ENCODE measurements around the gene PAN3. TPM values are rescaled to one million over a fixed set of nuclear protein-coding genes. Genes with fewer than 3 reads are reported as not detected.

PAN3 gene, protein sequence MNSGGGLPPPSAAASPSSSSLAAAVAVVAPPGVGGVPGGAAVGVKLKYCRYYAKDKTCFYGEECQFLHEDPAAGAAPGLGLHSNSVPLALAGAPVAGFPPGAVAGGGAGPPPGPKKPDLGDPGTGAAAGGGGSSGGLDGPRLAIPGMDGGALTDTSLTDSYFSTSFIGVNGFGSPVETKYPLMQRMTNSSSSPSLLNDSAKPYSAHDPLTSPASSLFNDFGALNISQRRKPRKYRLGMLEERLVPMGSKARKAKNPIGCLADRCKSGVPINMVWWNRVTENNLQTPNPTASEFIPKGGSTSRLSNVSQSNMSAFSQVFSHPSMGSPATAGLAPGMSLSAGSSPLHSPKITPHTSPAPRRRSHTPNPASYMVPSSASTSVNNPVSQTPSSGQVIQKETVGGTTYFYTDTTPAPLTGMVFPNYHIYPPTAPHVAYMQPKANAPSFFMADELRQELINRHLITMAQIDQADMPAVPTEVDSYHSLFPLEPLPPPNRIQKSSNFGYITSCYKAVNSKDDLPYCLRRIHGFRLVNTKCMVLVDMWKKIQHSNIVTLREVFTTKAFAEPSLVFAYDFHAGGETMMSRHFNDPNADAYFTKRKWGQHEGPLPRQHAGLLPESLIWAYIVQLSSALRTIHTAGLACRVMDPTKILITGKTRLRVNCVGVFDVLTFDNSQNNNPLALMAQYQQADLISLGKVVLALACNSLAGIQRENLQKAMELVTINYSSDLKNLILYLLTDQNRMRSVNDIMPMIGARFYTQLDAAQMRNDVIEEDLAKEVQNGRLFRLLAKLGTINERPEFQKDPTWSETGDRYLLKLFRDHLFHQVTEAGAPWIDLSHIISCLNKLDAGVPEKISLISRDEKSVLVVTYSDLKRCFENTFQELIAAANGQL
- 52.5 and 58.2 TPM in 2 replicates for total RNA-seq (2014; rRNA removed; shearing (Covaris generic))
- 20.6 and 27.4 TPM in 2 replicates for polyA plus RNA-seq (2016; fragmentation: Nextera tagmentation; extraction: Ambion mirVana)
- long read RNA-seq, partial matches to known transcripts: 2 of 15 reads
- long read RNA-seq, other reads (novel, unspliced or antisense): 13 of 15 reads

DNA sequence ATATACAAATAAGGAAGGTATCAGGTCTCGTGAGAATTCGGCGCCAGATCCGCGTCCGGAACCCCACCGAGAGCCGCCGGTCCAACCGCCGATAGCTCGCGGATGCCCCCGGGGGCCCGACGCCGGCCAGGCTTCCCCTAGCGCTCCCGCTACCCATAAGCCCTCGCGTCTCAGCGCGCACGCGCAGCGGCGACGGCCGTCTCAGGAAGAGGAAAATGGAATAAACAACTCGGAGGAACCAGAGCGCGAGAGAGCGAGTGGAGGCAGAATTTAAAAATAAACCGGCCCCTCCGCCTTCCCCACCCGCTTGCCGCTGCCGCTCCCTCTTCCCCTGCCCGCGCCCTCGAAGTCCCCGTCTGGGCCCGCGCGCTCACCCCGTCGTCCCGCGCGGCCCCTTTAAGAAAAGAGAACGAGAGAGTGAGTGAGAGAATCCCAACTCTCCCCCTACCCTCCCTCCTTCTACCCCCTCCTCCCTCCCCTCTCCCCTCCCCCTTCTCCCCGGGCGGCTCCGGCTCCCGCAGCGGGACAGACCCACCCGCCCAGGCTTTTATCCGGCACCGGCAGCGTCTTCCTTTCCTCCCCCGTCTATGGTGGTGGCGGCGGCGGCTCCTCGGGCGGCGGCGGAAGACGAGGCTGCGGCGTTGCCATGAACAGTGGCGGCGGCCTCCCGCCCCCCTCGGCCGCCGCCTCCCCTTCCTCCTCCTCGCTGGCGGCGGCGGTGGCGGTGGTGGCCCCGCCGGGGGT, at the start of gene PAN3:
Gene PAN3 (plus strand): TSS at position 534 of the 744 bp plus-strand sequence. CDS start 113 bp downstream, at position 647.
- peak within 1 kb of the TSS; percentile 94 for H3K27ac Mint-ChIP-seq
- Histone ChIP-seq H2AFZ (peak within 1 kb of the TSS; percentile 90), H3K36me3 (ENCODE audit: insufficient read depth) (no peaks in the 10 kb centered on the region), H3K27ac (ENCODE audit: low read depth) (peak within 1 kb of the TSS; percentile 99), H3F3A (replicated peaks; ENCODE audit: low read depth) (peaks cover 13% of the 10 kb centered on the region; the same call in 1 of the 2 replicates), H3K4me3 (peak within 1 kb of the TSS; percentile 90), H3K9me2 (ENCODE audit: insufficient read depth) (no peaks in the 10 kb centered on the region), H3K79me2 (replicated peaks; ENCODE audit: insufficient read depth) (peaks cover 51% of the 10 kb centered on the region), H3K4me2 (peak within 1 kb of the TSS; percentile 95), H3K4me1 (ENCODE audit: insufficient read depth) (peaks cover 21% of the 10 kb centered on the region), H4K20me1 (replicated peaks; ENCODE audit: insufficient read depth) (no peaks in the 10 kb centered on the region), H3K27me3 (ENCODE audit: insufficient read depth) (no peaks in the 10 kb centered on the region)
- peaks cover 36% of the 10 kb centered on the region for H3K4me1 Mint-ChIP-seq
- peaks cover 10% of the 10 kb centered on the region for H3K27me3 Mint-ChIP-seq (ENCODE audit: insufficient read depth, low read depth, poor library complexity)
- ATAC-seq (peak; percentile 54), DNase-seq (ENCODE audit: low spot score) (peak; percentile 91)
- peaks cover 2% of the 10 kb centered on the region; the same call in 1 of the 3 replicates for H3K36me3 Mint-ChIP-seq (ENCODE audit: low read depth)
- peak within 1 kb of the TSS; percentile 87 for H3K4me3 Mint-ChIP-seq
- no peaks in the 10 kb centered on the region for H3K9me3 Mint-ChIP-seq
- TF ChIP-seq STAT1 (IDR thresholded peaks at IDR 0.05; ENCODE audit: unreplicated experiment) (no peak), JUNB (IDR thresholded peaks at IDR 0.05; ENCODE audit: unreplicated experiment) (no peak), CREB1 (CRISPR knock-in tag; IDR thresholded peaks at IDR 0.05; ENCODE audit: low read depth) (no peak), ZNF331 (CRISPR knock-in tag; IDR thresholded peaks at IDR 0.05; ENCODE audit: low read depth) (no peak), EZH2phosphoT487 (IDR thresholded peaks at IDR 0.05; ENCODE audit: unreplicated experiment) (no peak), NANOG (IDR thresholded peaks at IDR 0.05; ENCODE audit: borderline replicate concordance) (no peak), EZH2 (IDR thresholded peaks at IDR 0.05; ENCODE audit: low read depth, unreplicated experiment) (no peak), ZNF114 (CRISPR knock-in tag; IDR thresholded peaks at IDR 0.05) (no peak)
- TF ChIP-seq, protein P1, sequence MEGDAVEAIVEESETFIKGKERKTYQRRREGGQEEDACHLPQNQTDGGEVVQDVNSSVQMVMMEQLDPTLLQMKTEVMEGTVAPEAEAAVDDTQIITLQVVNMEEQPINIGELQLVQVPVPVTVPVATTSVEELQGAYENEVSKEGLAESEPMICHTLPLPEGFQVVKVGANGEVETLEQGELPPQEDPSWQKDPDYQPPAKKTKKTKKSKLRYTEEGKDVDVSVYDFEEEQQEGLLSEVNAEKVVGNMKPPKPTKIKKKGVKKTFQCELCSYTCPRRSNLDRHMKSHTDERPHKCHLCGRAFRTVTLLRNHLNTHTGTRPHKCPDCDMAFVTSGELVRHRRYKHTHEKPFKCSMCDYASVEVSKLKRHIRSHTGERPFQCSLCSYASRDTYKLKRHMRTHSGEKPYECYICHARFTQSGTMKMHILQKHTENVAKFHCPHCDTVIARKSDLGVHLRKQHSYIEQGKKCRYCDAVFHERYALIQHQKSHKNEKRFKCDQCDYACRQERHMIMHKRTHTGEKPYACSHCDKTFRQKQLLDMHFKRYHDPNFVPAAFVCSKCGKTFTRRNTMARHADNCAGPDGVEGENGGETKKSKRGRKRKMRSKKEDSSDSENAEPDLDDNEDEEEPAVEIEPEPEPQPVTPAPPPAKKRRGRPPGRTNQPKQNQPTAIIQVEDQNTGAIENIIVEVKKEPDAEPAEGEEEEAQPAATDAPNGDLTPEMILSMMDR (conservative IDR thresholded peaks at IDR 0.05; ENCODE audit: low read depth in 2 of 2): 0 out of 4 replicates have a peak, but pooled peaks of 1 of the 2 experiments have one; percentile 13
- TF ChIP-seq, protein P2, sequence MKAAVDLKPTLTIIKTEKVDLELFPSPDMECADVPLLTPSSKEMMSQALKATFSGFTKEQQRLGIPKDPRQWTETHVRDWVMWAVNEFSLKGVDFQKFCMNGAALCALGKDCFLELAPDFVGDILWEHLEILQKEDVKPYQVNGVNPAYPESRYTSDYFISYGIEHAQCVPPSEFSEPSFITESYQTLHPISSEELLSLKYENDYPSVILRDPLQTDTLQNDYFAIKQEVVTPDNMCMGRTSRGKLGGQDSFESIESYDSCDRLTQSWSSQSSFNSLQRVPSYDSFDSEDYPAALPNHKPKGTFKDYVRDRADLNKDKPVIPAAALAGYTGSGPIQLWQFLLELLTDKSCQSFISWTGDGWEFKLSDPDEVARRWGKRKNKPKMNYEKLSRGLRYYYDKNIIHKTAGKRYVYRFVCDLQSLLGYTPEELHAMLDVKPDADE (IDR thresholded peaks at IDR 0.05): peak; percentile 48; the same call in 1 of the 2 replicates
- TF ChIP-seq, protein P3, sequence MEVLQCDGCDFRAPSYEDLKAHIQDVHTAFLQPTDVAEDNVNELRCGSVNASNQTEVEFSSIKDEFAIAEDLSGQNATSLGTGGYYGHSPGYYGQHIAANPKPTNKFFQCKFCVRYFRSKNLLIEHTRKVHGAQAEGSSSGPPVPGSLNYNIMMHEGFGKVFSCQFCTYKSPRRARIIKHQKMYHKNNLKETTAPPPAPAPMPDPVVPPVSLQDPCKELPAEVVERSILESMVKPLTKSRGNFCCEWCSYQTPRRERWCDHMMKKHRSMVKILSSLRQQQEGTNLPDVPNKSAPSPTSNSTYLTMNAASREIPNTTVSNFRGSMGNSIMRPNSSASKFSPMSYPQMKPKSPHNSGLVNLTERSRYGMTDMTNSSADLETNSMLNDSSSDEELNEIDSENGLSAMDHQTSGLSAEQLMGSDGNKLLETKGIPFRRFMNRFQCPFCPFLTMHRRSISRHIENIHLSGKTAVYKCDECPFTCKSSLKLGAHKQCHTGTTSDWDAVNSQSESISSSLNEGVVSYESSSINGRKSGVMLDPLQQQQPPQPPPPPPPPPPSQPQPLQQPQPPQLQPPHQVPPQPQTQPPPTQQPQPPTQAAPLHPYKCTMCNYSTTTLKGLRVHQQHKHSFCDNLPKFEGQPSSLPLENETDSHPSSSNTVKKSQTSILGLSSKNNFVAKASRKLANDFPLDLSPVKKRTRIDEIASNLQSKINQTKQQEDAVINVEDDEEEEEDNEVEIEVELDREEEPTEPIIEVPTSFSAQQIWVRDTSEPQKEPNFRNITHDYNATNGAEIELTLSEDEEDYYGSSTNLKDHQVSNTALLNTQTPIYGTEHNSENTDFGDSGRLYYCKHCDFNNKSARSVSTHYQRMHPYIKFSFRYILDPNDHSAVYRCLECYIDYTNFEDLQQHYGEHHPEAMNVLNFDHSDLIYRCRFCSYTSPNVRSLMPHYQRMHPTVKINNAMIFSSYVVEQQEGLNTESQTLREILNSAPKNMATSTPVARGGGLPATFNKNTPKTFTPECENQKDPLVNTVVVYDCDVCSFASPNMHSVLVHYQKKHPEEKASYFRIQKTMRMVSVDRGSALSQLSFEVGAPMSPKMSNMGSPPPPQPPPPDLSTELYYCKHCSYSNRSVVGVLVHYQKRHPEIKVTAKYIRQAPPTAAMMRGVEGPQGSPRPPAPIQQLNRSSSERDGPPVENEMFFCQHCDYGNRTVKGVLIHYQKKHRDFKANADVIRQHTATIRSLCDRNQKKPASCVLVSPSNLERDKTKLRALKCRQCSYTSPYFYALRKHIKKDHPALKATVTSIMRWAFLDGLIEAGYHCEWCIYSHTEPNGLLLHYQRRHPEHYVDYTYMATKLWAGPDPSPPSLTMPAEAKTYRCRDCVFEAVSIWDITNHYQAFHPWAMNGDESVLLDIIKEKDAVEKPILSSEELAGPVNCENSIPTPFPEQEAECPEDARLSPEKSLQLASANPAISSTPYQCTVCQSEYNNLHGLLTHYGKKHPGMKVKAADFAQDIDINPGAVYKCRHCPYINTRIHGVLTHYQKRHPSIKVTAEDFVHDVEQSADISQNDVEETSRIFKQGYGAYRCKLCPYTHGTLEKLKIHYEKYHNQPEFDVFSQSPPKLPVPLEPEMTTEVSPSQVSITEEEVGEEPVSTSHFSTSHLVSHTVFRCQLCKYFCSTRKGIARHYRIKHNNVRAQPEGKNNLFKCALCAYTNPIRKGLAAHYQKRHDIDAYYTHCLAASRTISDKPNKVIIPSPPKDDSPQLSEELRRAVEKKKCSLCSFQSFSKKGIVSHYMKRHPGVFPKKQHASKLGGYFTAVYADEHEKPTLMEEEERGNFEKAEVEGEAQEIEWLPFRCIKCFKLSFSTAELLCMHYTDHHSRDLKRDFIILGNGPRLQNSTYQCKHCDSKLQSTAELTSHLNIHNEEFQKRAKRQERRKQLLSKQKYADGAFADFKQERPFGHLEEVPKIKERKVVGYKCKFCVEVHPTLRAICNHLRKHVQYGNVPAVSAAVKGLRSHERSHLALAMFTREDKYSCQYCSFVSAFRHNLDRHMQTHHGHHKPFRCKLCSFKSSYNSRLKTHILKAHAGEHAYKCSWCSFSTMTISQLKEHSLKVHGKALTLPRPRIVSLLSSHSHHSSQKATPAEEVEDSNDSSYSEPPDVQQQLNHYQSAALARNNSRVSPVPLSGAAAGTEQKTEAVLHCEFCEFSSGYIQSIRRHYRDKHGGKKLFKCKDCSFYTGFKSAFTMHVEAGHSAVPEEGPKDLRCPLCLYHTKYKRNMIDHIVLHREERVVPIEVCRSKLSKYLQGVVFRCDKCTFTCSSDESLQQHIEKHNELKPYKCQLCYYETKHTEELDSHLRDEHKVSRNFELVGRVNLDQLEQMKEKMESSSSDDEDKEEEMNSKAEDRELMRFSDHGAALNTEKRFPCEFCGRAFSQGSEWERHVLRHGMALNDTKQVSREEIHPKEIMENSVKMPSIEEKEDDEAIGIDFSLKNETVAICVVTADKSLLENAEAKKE (CRISPR knock-in tag; IDR thresholded peaks at IDR 0.05): no peak

Data from GM23338 (cell line).